HepG2 (cell line): ENCODE data around the gene HSDL2. TPM values are rescaled to one million over a fixed set of nuclear protein-coding genes. Genes with fewer than 3 reads are reported as not detected.
A peak's percentile ranks its signal among the peaks of the same experiment; 100 is the strongest.
"Not testable (repeated sequence)": the region's sequence is repeated elsewhere in the genome, so short reads cannot be mapped to it uniquely, and the experiment has no call there.

Experiments used
- ATAC-seq: fragments of 200-7000 bp; cut with Tn5 transposase; 3 replicates; pipeline ENCODE4 v1.9.1; 2020; ENCODE audit warnings: mild to moderate bottlenecking, moderate library complexity
- BruUV-seq: library from RNA; stranded (reverse); fragments of 400-500 nt; replicated peaks from 2 replicates; lab custom pipeline; 2021; lab: Mats Ljungman, UMichigan
- CTCF ChIA-PET: fragments of 300-600 bp; formaldehyde crosslinking; extraction: SDS; loops from one replicate; lab custom pipeline; 2021; ENCODE audit warnings: low total read pairs, inconsistent platforms, low intra/inter-chr PET ratio; lab: Yijun Ruan, JAX
- POLR2A ChIA-PET: fragments of 350-600 bp; sonication (Branson Sonifier 250); formaldehyde crosslinking; loops from one replicate; lab custom pipeline; 2020; ENCODE audit warnings: antibody characterized with exemption, inconsistent platforms; lab: Yijun Ruan, JAX
- DNase-seq: peaks from one replicate; pipeline ENCODE4 v3.0.0-alpha.2; 2015; ENCODE audit warnings: low spot score
- FAIRE-seq: peaks from 3 replicates; lab custom pipeline; 2011; peaks lifted over from hg19 to GRCh38; lab: Jason Lieb, UNC
- H2AFZ ChIP-seq: one replicate; pipeline ENCODE4 v1.6.1; 2011; ENCODE audit warnings: low read length, inconsistent platforms
- H3K27ac ChIP-seq: fragments of 300-600 bp; 3 replicates; pipeline ENCODE4 v1.8.0; 2011; ENCODE audit warnings: mixed run types, mild to moderate bottlenecking, mixed read lengths, low read length, inconsistent platforms; ENCODE audit not compliant: insufficient read depth; ENCODE audit errors: extremely low read length
- H3K27me3 ChIP-seq, 2 experiments: fragments of 200-600 bp in 1 of 2; 2 replicates in 1 of 2; 3 replicates in 1 of 2; pipeline versions ENCODE4 v1.6.0 to v1.8.0; 2011; ENCODE audit warnings: low read length in 2 of 2, mild to moderate bottlenecking in 2 of 2, moderate library complexity in 2 of 2, inconsistent platforms in 1 of 2; ENCODE audit not compliant: insufficient read depth in 2 of 2, control insufficient read depth in 1 of 2
- H3K36me3 ChIP-seq, 2 experiments: fragments of 200-600 bp in 1 of 2; replicated peaks in 1 of 2; 2 replicates in 1 of 2; 3 replicates in 1 of 2; pipeline versions ENCODE4 v1.5.1 to v1.8.0; 2011; ENCODE audit warnings: low read length in 2 of 2, inconsistent platforms in 1 of 2; ENCODE audit not compliant: insufficient read depth in 2 of 2, control insufficient read depth in 1 of 2
- H3K4me1 ChIP-seq: 2 replicates; pipeline ENCODE4 v1.5.1; 2012; ENCODE audit warnings: low read length, inconsistent platforms; ENCODE audit not compliant: insufficient read depth
- H3K4me2 ChIP-seq: 2 replicates; pipeline ENCODE4 v1.6.0; 2011; ENCODE audit warnings: low read depth, low read length, inconsistent platforms
- H3K4me3 ChIP-seq, 3 experiments: fragments of 200-600 bp in 1 of 3; sonication (generic), shearing (Covaris generic) in 1 of 3; replicated peaks in 1 of 3; 2 replicates each; pipeline ENCODE4 v1.5.1; 2011 to 2016; ENCODE audit warnings: low read length in 3 of 3, inconsistent platforms in 2 of 3, low read depth in 2 of 3, mild to moderate bottlenecking in 2 of 3, control low read depth in 1 of 3, mixed read lengths in 1 of 3; ENCODE audit not compliant: insufficient read depth in 1 of 3
- H3K79me2 ChIP-seq: one replicate; pipeline ENCODE4 v1.6.1; 2011; ENCODE audit warnings: low read length, inconsistent platforms; ENCODE audit not compliant: insufficient read depth
- H3K9ac ChIP-seq: 2 replicates; pipeline ENCODE4 v1.6.0; 2011; ENCODE audit warnings: mild to moderate bottlenecking, low read depth, low read length, inconsistent platforms; ENCODE audit not compliant: insufficient read depth
- H3K9me3 ChIP-seq: 2 replicates; pipeline ENCODE4 v1.5.1; 2012; ENCODE audit warnings: mild to moderate bottlenecking, low read length
- H4K20me1 ChIP-seq: 2 replicates; pipeline ENCODE4 v1.6.0; 2011; ENCODE audit warnings: inconsistent platforms, mild to moderate bottlenecking, low read length, moderate library complexity; ENCODE audit not compliant: insufficient read depth
- ARID5B ChIP-seq: IDR thresholded peaks from 2 replicates; pipeline ENCODE4 v1.4.0; 2020; ENCODE audit warnings: mild to moderate bottlenecking, missing genetic modification reagents
- ERF ChIP-seq: IDR thresholded peaks from 2 replicates; pipeline ENCODE4 v1.6.1; 2018; ENCODE audit warnings: missing biosample characterization, missing genetic modification reagents
- GATAD1 ChIP-seq: IDR thresholded peaks from 2 replicates; pipeline ENCODE4 v1.6.1; 2016; ENCODE audit warnings: missing genetic modification reagents, missing compliant biosample characterization
- HNF4A ChIP-seq: sonication (generic); formaldehyde crosslinking; IDR thresholded peaks from 2 replicates; pipeline ENCODE4 v1.4.0; 2020; ENCODE audit warnings: missing genetic modification reagents
- HOXA3 ChIP-seq: sonication (generic); formaldehyde crosslinking; IDR thresholded peaks from 2 replicates; pipeline ENCODE4 v1.5.0; 2020; ENCODE audit warnings: missing genetic modification reagents
- MIER2 ChIP-seq: IDR thresholded peaks from 2 replicates; pipeline ENCODE4 v1.6.1; 2016; ENCODE audit warnings: missing biosample characterization, missing genetic modification reagents
- NCOA2 ChIP-seq: sonication (generic); formaldehyde crosslinking; IDR thresholded peaks from 2 replicates; pipeline ENCODE4 v1.8.0; 2022; ENCODE audit warnings: inconsistent platforms
- NR2F2 ChIP-seq: IDR thresholded peaks from 2 replicates; pipeline ENCODE4 v1.6.1; 2012; ENCODE audit warnings: low read depth, inconsistent platforms, borderline replicate concordance
- POLR2A ChIP-seq, 2 experiments: IDR thresholded peaks; 2 replicates each; pipeline ENCODE4 v1.6.1; 2011; ENCODE audit warnings: low read depth in 2 of 2, low read length in 2 of 2, mild to moderate bottlenecking in 1 of 2, moderate library complexity in 1 of 2; ENCODE audit not compliant: insufficient read depth in 1 of 2
- RARA ChIP-seq: IDR thresholded peaks from 2 replicates; pipeline ENCODE4 v1.6.1; 2016; ENCODE audit warnings: missing genetic modification reagents, missing compliant biosample characterization
- RXRB ChIP-seq: IDR thresholded peaks from 2 replicates; pipeline ENCODE4 v1.6.1; 2016; ENCODE audit warnings: borderline replicate concordance, missing genetic modification reagents, missing compliant biosample characterization
- SAP130 ChIP-seq: IDR thresholded peaks from 2 replicates; pipeline ENCODE4 v1.6.1; 2016; ENCODE audit warnings: low read depth
- SETDB1 ChIP-seq: sonication (generic); formaldehyde crosslinking; IDR thresholded peaks from 2 replicates; pipeline ENCODE4 v1.5.1; 2020; ENCODE audit warnings: missing genetic modification reagents, mild to moderate bottlenecking, borderline replicate concordance
- TCF7 ChIP-seq: sonication (generic); IDR thresholded peaks from 2 replicates; pipeline ENCODE4 v1.6.1; 2016; ENCODE audit warnings: antibody characterized with exemption, low read depth
- TEAD3 ChIP-seq: optimal IDR thresholded peaks from 2 replicates; pipeline ENCODE3; 2016; ENCODE audit warnings: borderline replicate concordance
- ZKSCAN8 ChIP-seq: IDR thresholded peaks from 2 replicates; pipeline ENCODE4 v1.6.1; 2016; ENCODE audit warnings: borderline replicate concordance, missing genetic modification reagents, missing compliant biosample characterization
- ZMYM2 ChIP-seq: sonication (generic); formaldehyde crosslinking; IDR thresholded peaks from 2 replicates; pipeline ENCODE4 v1.8.0; 2022; ENCODE audit warnings: mild to moderate bottlenecking, missing genetic modification reagents
- ZNF24 ChIP-seq: fragments of 450-650 bp; IDR thresholded peaks from 2 replicates; pipeline ENCODE4 v1.6.1; 2017; ENCODE audit warnings: antibody characterized with exemption, mild to moderate bottlenecking
- ZNF451 ChIP-seq: sonication (generic); formaldehyde crosslinking; IDR thresholded peaks from 2 replicates; pipeline ENCODE4 v1.5.0; 2020; ENCODE audit warnings: mild to moderate bottlenecking, missing genetic modification reagents
- ZNF605 ChIP-seq: sonication (generic); formaldehyde crosslinking; IDR thresholded peaks from 2 replicates; pipeline ENCODE4 v1.8.0; 2022; ENCODE audit warnings: mild to moderate bottlenecking, missing genetic modification reagents
- ZNF629 ChIP-seq: sonication (generic); formaldehyde crosslinking; conservative IDR thresholded peaks from 2 replicates; pipeline ENCODE4 v1.5.0; 2020; ENCODE audit warnings: missing genetic modification reagents
- ZNF792 ChIP-seq: IDR thresholded peaks from 2 replicates; pipeline ENCODE4 v1.6.1; 2016
- ZSCAN21 ChIP-seq: sonication (generic); formaldehyde crosslinking; IDR thresholded peaks from 2 replicates; pipeline ENCODE4 v1.8.0; 2022; ENCODE audit warnings: mild to moderate bottlenecking, missing genetic modification reagents, moderate library complexity, borderline replicate concordance
- WGBS: methylation state at CpG from one replicate; pipeline ENCODE4 v1.1.6; 2017; ENCODE audit warnings: low lambda C conversion rate; 5-methylcytosine and 5-hydroxymethylcytosine counted together
- in situ Hi-C: cut with HindIII; loops from 2 replicates; pipeline ENCODE4 v1.10.0; 2017; ENCODE audit warnings: low pct_unique_long_range_greater_than_20kb; ENCODE audit not compliant: extremely low pct_ligation_motif_present
- intact Hi-C: fragments of 100-400 bp; cut with micrococcal nuclease; formaldehyde crosslinking; loops from one replicate; pipeline ENCODE4 v1.10.0; 2022; ENCODE audit not compliant: unreplicated experiment
- polyA plus RNA-seq, 8 experiments: library from polyadenylated mRNA; depleted of rRNA in 3 of 8; stranded (reverse) in 7 of 8; unstranded in 1 of 8; fragments of >200 nt; fragmentation: Illumina TruSeq in 4 of 8; extraction: Trizol in 4 of 8; gene quantifications; 2 replicates each; pipeline versions ENCODE4 v1.2.1 to v1.2.3, GENCODE V29; 2011 to 2016; ENCODE audit warnings: low read depth in 4 of 8, missing spikeins in 1 of 8, mixed read lengths in 1 of 8; ENCODE audit not compliant: insufficient read depth in 1 of 8
- total RNA-seq, 5 experiments: library from RNA; depleted of rRNA; stranded (reverse); fragments of >200 nt; fragmentation: Illumina TruSeq; extraction: Trizol; gene quantifications; 2 replicates each; pipeline ENCODE4 v1.2.3, GENCODE V29; 2016; ENCODE audit warnings: low read depth in 1 of 5
- TF ChIP-seq, protein P1 (sequence below): sonication (generic); IDR thresholded peaks from 2 replicates; pipeline ENCODE4 v1.6.1; 2016; ENCODE audit warnings: low read depth, borderline replicate concordance

HSDL2 gene
- total and polyA plus RNA-seq, 2 of the 13 experiments (the other 11 are each of a cell fraction or from before 2014, with no cell fraction given), result 55.3 to 80.2 TPM

GRCh38 chr9:112374232-112374631, 5.7 kb upstream of the HSDL2 start:
- BruUV-seq, H3K9me3 ChIP-seq, CTCF ChIA-PET, H3K36me3 ChIP-seq, H3K9ac ChIP-seq, H2AFZ ChIP-seq, intact Hi-C loops, H3K27me3 ChIP-seq, POLR2A ChIA-PET, H4K20me1 ChIP-seq: not testable (repeated sequence)
- in situ Hi-C loops, result loop anchor here (25.0 kb wide), 1 partner anchor 612 kb away; no protein-coding TSS in a partner anchor
- peak overlapping the region; percentile 63 for H3K4me2 ChIP-seq
- H3K79me2 ChIP-seq, result peaks cover 39% of the 10 kb centered on the region
- H3K4me1 ChIP-seq, result peaks cover 52% of the 10 kb centered on the region
- DNase-seq, result peak; percentile 85
- peak overlapping the region; percentile 60 for H3K27ac ChIP-seq
- 0% methylated on average over 2 of the region's 2 CpGs for WGBS
- FAIRE-seq, result peak; percentile 60
- H3K4me3 ChIP-seq, result peak overlapping the region in 1 of 3 experiments; percentile 10; a peak in 1 of 6 replicates
- ATAC-seq, result peak; percentile 88
- peak; percentile 70; the same call in 1 of the 2 replicates for TF ChIP-seq ZKSCAN8 (CRISPR knock-in tag)
- peak; percentile 29; the same call in 1 of the 2 replicates for TF ChIP-seq MIER2 (CRISPR knock-in tag)
- peak; percentile 81 for TF ChIP-seq RXRB
- TF ChIP-seq ERF (CRISPR knock-in tag), result peak; percentile 61
- TF ChIP-seq HNF4A (CRISPR knock-in tag), result peak; percentile 77
- TF ChIP-seq ZNF605 (CRISPR knock-in tag), result peak; percentile 46; the same call in 1 of the 2 replicates
- 0 out of 2 replicates have a peak, but pooled peaks have one; percentile 26 for TF ChIP-seq ZMYM2 (CRISPR knock-in tag)
- peak; percentile 57; the same call in 1 of the 2 replicates for TF ChIP-seq ZSCAN21 (CRISPR knock-in tag)
- peak; percentile 90 for TF ChIP-seq ARID5B (CRISPR knock-in tag)
- 0 out of 2 replicates have a peak, but pooled peaks have one; percentile 39 for TF ChIP-seq ZNF451 (CRISPR knock-in tag)
- peak; percentile 91 for TF ChIP-seq NCOA2 (CRISPR knock-in tag)
- peak; percentile 47 for TF ChIP-seq HOXA3 (CRISPR knock-in tag)
- 0 out of 2 replicates have a peak, but pooled peaks have one; percentile 11 for TF ChIP-seq ZNF629
- TF ChIP-seq ZNF792, result 0 out of 2 replicates have a peak, but pooled peaks have one; percentile 32
- TF ChIP-seq NR2F2, result 0 out of 2 replicates have a peak, but pooled peaks have one; percentile 43
- 0 out of 4 replicates have a peak, but pooled peaks of 1 of the 2 experiments have one; percentile 18 for TF ChIP-seq POLR2A (IDR thresholded peaks at IDR 0.05; ENCODE audit: insufficient read depth in 1 of 2, low read depth in 2 of 2, low read length in 2 of 2)
- TF ChIP-seq SAP130, result peak; percentile 83
- peak; percentile 69; the same call in 1 of the 2 replicates for TF ChIP-seq RARA
- peak; percentile 33; the same call in 1 of the 2 replicates for TF ChIP-seq TCF7
- 0 out of 2 replicates have a peak, but pooled peaks have one; percentile 24 for TF ChIP-seq GATAD1
- TF ChIP-seq ZNF24, result 0 out of 2 replicates have a peak, but pooled peaks have one; percentile 7
- TF ChIP-seq SETDB1 (CRISPR knock-in tag), result 0 out of 2 replicates have a peak, but pooled peaks have one; percentile 78
- TF ChIP-seq, protein P1, sequence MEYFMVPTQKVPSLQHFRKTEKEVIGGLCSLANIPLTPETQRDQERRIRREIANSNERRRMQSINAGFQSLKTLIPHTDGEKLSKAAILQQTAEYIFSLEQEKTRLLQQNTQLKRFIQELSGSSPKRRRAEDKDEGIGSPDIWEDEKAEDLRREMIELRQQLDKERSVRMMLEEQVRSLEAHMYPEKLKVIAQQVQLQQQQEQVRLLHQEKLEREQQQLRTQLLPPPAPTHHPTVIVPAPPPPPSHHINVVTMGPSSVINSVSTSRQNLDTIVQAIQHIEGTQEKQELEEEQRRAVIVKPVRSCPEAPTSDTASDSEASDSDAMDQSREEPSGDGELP, result peak; percentile 24; the same call in 1 of the 2 replicates
- TF ChIP-seq TEAD3 (CRISPR knock-in tag), result peak; percentile 86
